RWPE2 (cell line): ENCODE data around the gene FERD3L.

Experiments
- ATAC-seq: fragments of 200-7000 bp; cut with Tn5 transposase; 3 replicates; pipeline ENCODE4 v1.9.1; 2021; ENCODE audit warnings: low read depth
- DNase-seq: peaks from one replicate; pipeline ENCODE4 v3.0.0-alpha.2; 2020; ENCODE audit warnings: low spot score
- H3K27ac ChIP-seq: fragments of 450-650 bp; 2 replicates; pipeline ENCODE4 v1.5.1; 2017; ENCODE audit warnings: mild to moderate bottlenecking; ENCODE audit not compliant: poor library complexity, severe bottlenecking
- H3K27me3 ChIP-seq: fragments of 250-450 bp; sonication (Bioruptor Pico); 2 replicates; pipeline ENCODE4 v1.5.1; 2021; ENCODE audit warnings: mild to moderate bottlenecking, moderate library complexity; ENCODE audit not compliant: insufficient read depth, poor library complexity, severe bottlenecking
- H3K36me3 ChIP-seq: fragments of 250-450 bp; sonication (Bioruptor Pico); 2 replicates; pipeline ENCODE4 v1.5.1; 2020; ENCODE audit warnings: low read depth, mild to moderate bottlenecking, moderate library complexity
- H3K4me1 ChIP-seq: fragments of 250-450 bp; sonication (Bioruptor Pico); 2 replicates; pipeline ENCODE4 v1.5.1; 2021; ENCODE audit warnings: mild to moderate bottlenecking, moderate library complexity; ENCODE audit not compliant: insufficient read depth, poor library complexity, severe bottlenecking
- H3K4me3 ChIP-seq: fragments of 250-450 bp; sonication (Bioruptor Pico); 2 replicates; pipeline ENCODE4 v1.5.1; 2021; ENCODE audit warnings: mild to moderate bottlenecking, moderate library complexity; ENCODE audit not compliant: severe bottlenecking
- H3K9me3 ChIP-seq: fragments of 250-450 bp; sonication (Bioruptor Pico); 2 replicates; pipeline ENCODE4 v1.5.1; 2021; ENCODE audit warnings: mild to moderate bottlenecking, moderate library complexity; ENCODE audit not compliant: severe bottlenecking
- TF ChIP-seq, protein P1 (sequence below): fragments of 450-650 bp; IDR thresholded peaks from one replicate; pipeline ENCODE4 v1.5.1; 2017; ENCODE audit warnings: mild to moderate bottlenecking, moderate library complexity; ENCODE audit not compliant: poor library complexity, severe bottlenecking

Gene FERD3L

DNA sequence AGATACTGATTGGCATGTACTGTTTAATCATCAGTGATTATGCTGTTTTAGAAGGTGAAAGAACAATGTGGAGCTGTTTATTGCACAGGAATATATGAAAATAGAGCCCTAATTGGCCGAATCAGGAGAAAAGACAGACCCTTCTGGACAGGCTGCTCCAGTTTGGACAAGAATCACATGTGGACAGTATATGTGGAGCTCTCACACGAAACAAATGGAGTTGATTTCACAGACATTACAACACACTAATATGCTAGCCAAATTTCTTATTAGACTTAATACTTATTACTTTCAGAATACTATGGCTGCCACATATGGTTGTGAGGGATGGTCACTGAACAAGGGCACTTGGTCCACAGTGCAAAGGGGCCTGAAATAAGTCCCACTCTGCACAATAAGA, 43.3 kb downstream of the FERD3L start:
- H3K9me3 ChIP-seq: no peaks in the 10 kb centered on the region
- no peak for ATAC-seq
- DNase-seq: no peak
- no peaks in the 10 kb centered on the region for H3K36me3 ChIP-seq
- TF ChIP-seq, protein P1, sequence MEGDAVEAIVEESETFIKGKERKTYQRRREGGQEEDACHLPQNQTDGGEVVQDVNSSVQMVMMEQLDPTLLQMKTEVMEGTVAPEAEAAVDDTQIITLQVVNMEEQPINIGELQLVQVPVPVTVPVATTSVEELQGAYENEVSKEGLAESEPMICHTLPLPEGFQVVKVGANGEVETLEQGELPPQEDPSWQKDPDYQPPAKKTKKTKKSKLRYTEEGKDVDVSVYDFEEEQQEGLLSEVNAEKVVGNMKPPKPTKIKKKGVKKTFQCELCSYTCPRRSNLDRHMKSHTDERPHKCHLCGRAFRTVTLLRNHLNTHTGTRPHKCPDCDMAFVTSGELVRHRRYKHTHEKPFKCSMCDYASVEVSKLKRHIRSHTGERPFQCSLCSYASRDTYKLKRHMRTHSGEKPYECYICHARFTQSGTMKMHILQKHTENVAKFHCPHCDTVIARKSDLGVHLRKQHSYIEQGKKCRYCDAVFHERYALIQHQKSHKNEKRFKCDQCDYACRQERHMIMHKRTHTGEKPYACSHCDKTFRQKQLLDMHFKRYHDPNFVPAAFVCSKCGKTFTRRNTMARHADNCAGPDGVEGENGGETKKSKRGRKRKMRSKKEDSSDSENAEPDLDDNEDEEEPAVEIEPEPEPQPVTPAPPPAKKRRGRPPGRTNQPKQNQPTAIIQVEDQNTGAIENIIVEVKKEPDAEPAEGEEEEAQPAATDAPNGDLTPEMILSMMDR: no peak
- H3K4me3 ChIP-seq: no peak overlapping the region
- H3K4me1 ChIP-seq: no peaks in the 10 kb centered on the region
- peaks cover 57% of the 10 kb centered on the region for H3K27me3 ChIP-seq
- no peak overlapping the region for H3K27ac ChIP-seq

DNA sequence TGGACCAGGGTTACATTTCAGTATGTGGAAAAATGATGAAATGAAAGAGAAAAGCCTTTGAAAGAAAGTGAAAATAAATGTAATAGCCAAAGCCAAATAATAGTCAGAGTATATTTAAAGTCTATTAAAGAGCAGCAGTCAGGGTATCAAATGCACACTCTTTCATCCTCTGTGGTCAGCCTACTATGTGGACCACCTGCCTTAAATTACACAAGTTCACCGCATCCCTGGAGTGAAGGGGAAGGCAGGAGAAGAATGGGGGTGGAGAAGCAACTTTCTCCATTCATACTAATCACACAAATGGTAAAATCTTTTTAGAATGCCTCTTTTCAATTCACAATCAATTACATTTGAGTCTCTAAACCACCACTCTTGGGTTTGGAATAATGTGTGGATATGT, 43.7 kb downstream of the FERD3L start:
- no peak overlapping the region for H3K27ac ChIP-seq
- H3K27me3 ChIP-seq: peaks cover 57% of the 10 kb centered on the region
- no peaks in the 10 kb centered on the region for H3K4me1 ChIP-seq
- TF ChIP-seq, protein P1: no peak
- H3K4me3 ChIP-seq: no peak overlapping the region
- ATAC-seq (no peak), DNase-seq (no peak)
- H3K36me3 ChIP-seq: no peaks in the 10 kb centered on the region
- H3K9me3 ChIP-seq: no peaks in the 10 kb centered on the region

DNA sequence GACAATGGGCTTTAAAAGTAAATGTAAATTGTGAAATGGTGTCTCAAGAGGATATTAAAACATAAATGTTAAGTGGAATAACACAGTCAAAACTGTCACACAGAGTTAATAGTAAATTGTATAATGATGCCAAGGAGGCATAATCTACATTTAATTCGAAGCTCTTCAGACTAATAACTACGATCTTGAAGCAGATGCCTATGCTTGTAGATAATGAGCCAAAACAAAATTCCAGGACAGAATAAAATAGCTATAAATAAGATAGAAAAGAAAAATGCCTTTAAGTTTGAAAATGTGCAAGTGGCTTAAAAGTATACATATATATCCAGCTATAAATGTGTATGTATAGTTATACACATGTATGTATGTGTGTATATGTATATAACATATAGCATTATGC, 45.3 kb downstream of the FERD3L start:
- no peak for DNase-seq
- Histone ChIP-seq H3K36me3 (no peaks in the 10 kb centered on the region), H3K4me1 (no peaks in the 10 kb centered on the region), H3K27ac (no peak overlapping the region), H3K4me3 (no peak overlapping the region), H3K9me3 (no peaks in the 10 kb centered on the region), H3K27me3 (peaks cover 43% of the 10 kb centered on the region)
- TF ChIP-seq, protein P1: no peak
- ATAC-seq: no peak

DNA sequence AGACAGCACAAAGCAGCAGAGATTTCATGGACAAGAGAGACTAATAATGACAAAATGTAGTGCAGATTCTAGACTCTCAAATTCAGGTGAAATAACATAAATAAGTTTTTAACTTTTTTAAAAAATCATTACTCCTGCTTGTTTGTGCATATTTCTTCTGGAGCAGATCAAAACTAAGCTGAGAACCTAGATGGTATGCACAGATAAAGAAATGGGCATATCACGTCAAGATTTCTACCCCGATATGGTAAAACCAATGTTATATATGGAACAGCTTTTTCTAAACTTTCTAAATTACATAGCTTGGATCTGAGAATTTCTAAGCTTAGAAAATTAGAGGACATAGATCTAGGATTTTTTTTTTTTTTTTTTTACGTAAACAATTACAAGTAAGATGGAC, 46.0 kb downstream of the FERD3L start:
- TF ChIP-seq, protein P1: no peak
- H3K4me1 ChIP-seq: no peaks in the 10 kb centered on the region
- no peaks in the 10 kb centered on the region for H3K9me3 ChIP-seq
- peaks cover 35% of the 10 kb centered on the region for H3K27me3 ChIP-seq
- DNase-seq: no peak
- H3K36me3 ChIP-seq: no peaks in the 10 kb centered on the region
- no peak overlapping the region for H3K27ac ChIP-seq
- no peak overlapping the region for H3K4me3 ChIP-seq
- ATAC-seq: no peak

DNA sequence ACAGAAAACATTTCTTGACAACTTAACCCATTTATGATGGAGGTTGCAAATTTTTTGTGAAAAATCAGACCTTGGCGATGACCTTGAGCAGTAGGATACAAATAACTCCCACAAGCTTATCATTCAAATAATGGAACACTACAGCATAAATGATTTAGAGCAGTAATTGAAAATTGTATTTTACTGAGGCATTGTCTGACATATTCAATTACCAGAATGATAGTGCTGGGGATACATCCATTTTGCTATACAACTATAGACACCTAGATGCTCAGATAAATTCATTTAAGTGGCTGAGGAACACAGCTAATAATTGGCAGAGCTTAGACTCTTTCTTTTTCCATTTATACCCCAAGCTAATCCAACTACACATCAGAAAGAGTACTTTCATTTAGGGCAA, 46.7 kb downstream of the FERD3L start:
- no peak for ATAC-seq

More for the DNA sequence above, 46.7 kb downstream of the FERD3L start:
- TF ChIP-seq, protein P1: no peak
- H3K4me1 ChIP-seq: no peaks in the 10 kb centered on the region
- H3K27ac ChIP-seq: no peak overlapping the region
- H3K4me3 ChIP-seq: no peak overlapping the region
- no peaks in the 10 kb centered on the region for H3K36me3 ChIP-seq
- no peak for DNase-seq
- no peaks in the 10 kb centered on the region for H3K9me3 ChIP-seq
- peaks cover 32% of the 10 kb centered on the region for H3K27me3 ChIP-seq
